SK-N-SH (cell line): ENCODE results near the gene GTPBP4.

Experiments
- CTCF ChIP-seq: fragments of 200-600 bp; sonication (generic); IDR thresholded peaks from 2 replicates; pipeline ENCODE4 v1.6.1; 2017; ENCODE audit warnings: antibody characterized with exemption, mild to moderate bottlenecking, moderate library complexity
- EZH2phosphoT487 ChIP-seq: fragments of 200-600 bp; sonication (generic); IDR thresholded peaks from 2 replicates; pipeline ENCODE4 v1.6.1; 2017; ENCODE audit warnings: low read depth, mixed run types, mild to moderate bottlenecking, antibody characterized with exemption, moderate library complexity, borderline replicate concordance
- GABPA ChIP-seq: IDR thresholded peaks from 2 replicates; pipeline ENCODE4 v1.4.0; 2012; ENCODE audit warnings: low read depth, mild to moderate bottlenecking
- IRF3 ChIP-seq: fragments of 150-350 bp; IDR thresholded peaks from 2 replicates; pipeline ENCODE4 v1.6.1; 2016; ENCODE audit warnings: mild to moderate bottlenecking, low read depth, low read length
- MAX ChIP-seq: IDR thresholded peaks from 2 replicates; pipeline ENCODE4 v1.4.0; 2012; ENCODE audit warnings: low read depth
- MXI1 ChIP-seq: IDR thresholded peaks from 2 replicates; pipeline ENCODE4 v1.6.1; 2012; ENCODE audit warnings: mild to moderate bottlenecking, low read depth, low read length, improper control_type of control experiment
- POLR2AphosphoS5 ChIP-seq: IDR thresholded peaks from 2 replicates; pipeline ENCODE4 v1.6.1; 2012; ENCODE audit warnings: low read depth, low read length
- REST ChIP-seq: IDR thresholded peaks from 2 replicates; pipeline ENCODE4 v1.6.1; 2012; ENCODE audit warnings: mild to moderate bottlenecking, low read depth, low read length, moderate library complexity
- TAF1 ChIP-seq: IDR thresholded peaks from 2 replicates; pipeline ENCODE4 v1.6.1; 2012; ENCODE audit warnings: low read depth, mild to moderate bottlenecking, low read length, moderate library complexity, borderline replicate concordance
- TCF12 ChIP-seq: IDR thresholded peaks from 2 replicates; pipeline ENCODE4 v1.4.0; 2012
- USF2 ChIP-seq: fragments of 150-350 bp; IDR thresholded peaks from 2 replicates; pipeline ENCODE4 v1.6.1; 2017; ENCODE audit warnings: antibody characterized with exemption, low read length, low read depth, borderline replicate concordance

- TF ChIP-seq GABPA (no peak), CTCF (no peak), USF2 (no peak), EZH2phosphoT487 (no peak), REST (no peak), MAX (no peak), TAF1 (no peak), MXI1 (no peak), TCF12 (no peak), IRF3 (no peak), POLR2AphosphoS5 (no peak)
Observed at GRCh38 chr10:983971-984655, 4.1 kb upstream of the GTPBP4 start.
